HEK293 (cell line): Measurements from ENCODE around the gene SNX6.

Experiments used
- GLIS2 ChIP-seq: fragments of 450-650 bp; formaldehyde crosslinking; IDR thresholded peaks from 2 replicates; pipeline ENCODE4 v1.5.1; 2016; ENCODE audit warnings: missing biosample characterization, missing genetic modification characterization
- PRDM1 ChIP-seq: fragments of 450-650 bp; formaldehyde crosslinking; IDR thresholded peaks from 2 replicates; pipeline ENCODE4; 2016; ENCODE audit warnings: missing biosample characterization, missing genetic modification characterization
- SP7 ChIP-seq: fragments of 450-650 bp; formaldehyde crosslinking; IDR thresholded peaks from 2 replicates; pipeline ENCODE4 v1.5.1; 2016; ENCODE audit warnings: missing biosample characterization, missing genetic modification characterization
- YY1 ChIP-seq: fragments of 450-650 bp; formaldehyde crosslinking; IDR thresholded peaks from 2 replicates; pipeline ENCODE4 v1.5.1; 2018; ENCODE audit warnings: missing biosample characterization, missing genetic modification characterization
- ZFHX2 ChIP-seq: fragments of 450-650 bp; formaldehyde crosslinking; conservative IDR thresholded peaks from 2 replicates; pipeline ENCODE4 v1.5.1; 2016; ENCODE audit warnings: missing biosample characterization, missing genetic modification characterization
- ZFP41 ChIP-seq: fragments of 450-650 bp; formaldehyde crosslinking; IDR thresholded peaks from 2 replicates; pipeline ENCODE4 v1.5.1; 2016; ENCODE audit warnings: missing biosample characterization, missing genetic modification characterization, borderline replicate concordance
- ZNF184 ChIP-seq: fragments of 450-650 bp; IDR thresholded peaks from 2 replicates; pipeline ENCODE4 v1.5.1; 2018; ENCODE audit warnings: missing biosample characterization, mild to moderate bottlenecking, missing genetic modification characterization
- ZNF211 ChIP-seq: fragments of 450-650 bp; formaldehyde crosslinking; IDR thresholded peaks from 2 replicates; pipeline ENCODE4 v1.5.1; 2016; ENCODE audit warnings: low read depth, missing biosample characterization, missing genetic modification characterization
- ZNF24 ChIP-seq: fragments of 450-650 bp; formaldehyde crosslinking; IDR thresholded peaks from 2 replicates; pipeline ENCODE4 v1.5.1; 2016; ENCODE audit warnings: missing biosample characterization, missing genetic modification characterization
- ZNF302 ChIP-seq: fragments of 450-650 bp; formaldehyde crosslinking; IDR thresholded peaks from 2 replicates; pipeline ENCODE4 v1.5.1; 2016; ENCODE audit warnings: missing biosample characterization, missing genetic modification characterization, low read depth
- ZNF510 ChIP-seq: fragments of 450-650 bp; formaldehyde crosslinking; IDR thresholded peaks from 2 replicates; pipeline ENCODE4 v1.5.1; 2018; ENCODE audit warnings: mild to moderate bottlenecking, missing genetic modification characterization, missing biosample characterization; ENCODE audit not compliant: insufficient replicate concordance
- ZNF660 ChIP-seq: fragments of 450-650 bp; IDR thresholded peaks from 2 replicates; pipeline ENCODE4 v1.5.1; 2018; ENCODE audit warnings: missing biosample characterization, mild to moderate bottlenecking, missing genetic modification characterization
- ZNF701 ChIP-seq: fragments of 450-650 bp; formaldehyde crosslinking; IDR thresholded peaks from 2 replicates; pipeline ENCODE4 v1.5.1; 2016; ENCODE audit warnings: missing biosample characterization, missing genetic modification characterization
- ZXDB ChIP-seq: fragments of 450-650 bp; formaldehyde crosslinking; IDR thresholded peaks from 2 replicates; pipeline ENCODE4 v1.5.1; 2016; ENCODE audit warnings: missing biosample characterization, missing genetic modification characterization
- TF ChIP-seq, protein P1 (sequence below): fragments of 450-650 bp; formaldehyde crosslinking; IDR thresholded peaks from 2 replicates; pipeline ENCODE4 v1.5.1; 2016; ENCODE audit warnings: missing biosample characterization, missing genetic modification characterization
- TF ChIP-seq, protein P2 (sequence below): fragments of 450-650 bp; formaldehyde crosslinking; IDR thresholded peaks from 2 replicates; pipeline ENCODE4 v1.5.1; 2016; ENCODE audit warnings: missing biosample characterization, missing genetic modification characterization
- TF ChIP-seq, protein P3 (sequence below): fragments of 450-650 bp; formaldehyde crosslinking; IDR thresholded peaks from 2 replicates; pipeline ENCODE4 v1.5.1; 2016; ENCODE audit warnings: missing biosample characterization, missing genetic modification characterization, borderline replicate concordance
- TF ChIP-seq, protein P4 (sequence below): sonication (generic); formaldehyde crosslinking; IDR thresholded peaks from 2 replicates; pipeline ENCODE4 v1.8.1; 2022; ENCODE audit warnings: mild to moderate bottlenecking, moderate library complexity, missing genetic modification reagents
- TF ChIP-seq, protein P5 (sequence below): fragments of 450-650 bp; formaldehyde crosslinking; IDR thresholded peaks from 2 replicates; pipeline ENCODE4; 2016; ENCODE audit warnings: missing biosample characterization, missing genetic modification characterization
- TF ChIP-seq, protein P6 (sequence below): fragments of 450-650 bp; formaldehyde crosslinking; IDR thresholded peaks from 2 replicates; pipeline ENCODE4 v1.5.1; 2016; ENCODE audit warnings: missing biosample characterization, missing genetic modification characterization
- TF ChIP-seq, protein P7 (sequence below): fragments of 450-650 bp; formaldehyde crosslinking; IDR thresholded peaks from 2 replicates; pipeline ENCODE4 v1.5.1; 2016; ENCODE audit warnings: missing biosample characterization, missing genetic modification characterization
- TF ChIP-seq, protein P8 (sequence below): IDR thresholded peaks from 2 replicates; pipeline ENCODE4 v1.6.1; 2011; ENCODE audit warnings: mild to moderate bottlenecking, low read depth, low read length, borderline replicate concordance

Gene SNX6

DNA sequence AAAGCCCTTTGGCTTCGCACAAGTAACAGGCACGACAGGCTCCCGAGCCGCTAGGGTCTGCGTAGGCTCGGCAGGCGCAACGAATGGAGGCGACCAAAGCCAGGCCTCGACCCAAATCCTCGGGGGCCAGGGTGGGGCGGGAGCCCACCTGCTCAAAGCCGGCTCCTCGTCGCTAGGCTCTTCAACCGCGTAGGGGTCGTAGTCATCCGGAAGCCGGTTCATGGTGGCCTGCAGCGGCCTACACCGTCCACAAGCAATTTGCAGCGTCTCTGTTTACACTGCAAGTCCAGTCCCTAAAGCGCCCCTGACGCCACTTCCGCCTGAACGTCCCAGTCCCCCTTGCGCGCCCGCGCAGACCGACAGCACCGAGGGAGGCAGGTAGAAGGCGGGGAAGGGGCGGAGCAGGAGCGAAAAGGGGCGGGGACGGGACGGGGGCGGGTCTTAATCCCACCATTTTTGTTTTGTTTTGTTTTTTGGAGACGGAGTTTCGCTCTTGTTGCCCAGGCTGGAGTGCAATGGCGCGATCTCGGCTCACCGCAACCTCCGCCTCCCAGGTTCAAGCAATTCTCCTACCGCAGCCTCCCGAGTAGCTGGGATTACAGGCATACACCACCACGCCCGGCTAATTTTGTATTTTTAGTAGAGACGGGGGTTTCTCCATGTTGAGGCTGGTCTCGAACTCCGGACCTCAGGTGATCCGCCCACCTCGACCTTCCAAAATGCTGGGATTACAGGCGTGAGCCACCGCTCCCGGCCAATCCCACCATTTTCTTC is 90.4 kb downstream of the SNX6 start, which contains the start of gene EAPP (continued):
- TF ChIP-seq, protein P1, sequence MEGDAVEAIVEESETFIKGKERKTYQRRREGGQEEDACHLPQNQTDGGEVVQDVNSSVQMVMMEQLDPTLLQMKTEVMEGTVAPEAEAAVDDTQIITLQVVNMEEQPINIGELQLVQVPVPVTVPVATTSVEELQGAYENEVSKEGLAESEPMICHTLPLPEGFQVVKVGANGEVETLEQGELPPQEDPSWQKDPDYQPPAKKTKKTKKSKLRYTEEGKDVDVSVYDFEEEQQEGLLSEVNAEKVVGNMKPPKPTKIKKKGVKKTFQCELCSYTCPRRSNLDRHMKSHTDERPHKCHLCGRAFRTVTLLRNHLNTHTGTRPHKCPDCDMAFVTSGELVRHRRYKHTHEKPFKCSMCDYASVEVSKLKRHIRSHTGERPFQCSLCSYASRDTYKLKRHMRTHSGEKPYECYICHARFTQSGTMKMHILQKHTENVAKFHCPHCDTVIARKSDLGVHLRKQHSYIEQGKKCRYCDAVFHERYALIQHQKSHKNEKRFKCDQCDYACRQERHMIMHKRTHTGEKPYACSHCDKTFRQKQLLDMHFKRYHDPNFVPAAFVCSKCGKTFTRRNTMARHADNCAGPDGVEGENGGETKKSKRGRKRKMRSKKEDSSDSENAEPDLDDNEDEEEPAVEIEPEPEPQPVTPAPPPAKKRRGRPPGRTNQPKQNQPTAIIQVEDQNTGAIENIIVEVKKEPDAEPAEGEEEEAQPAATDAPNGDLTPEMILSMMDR (tag by site-specific recombination), result peak; percentile 64; the same call in 1 of the 2 replicates
- TF ChIP-seq, protein P2, sequence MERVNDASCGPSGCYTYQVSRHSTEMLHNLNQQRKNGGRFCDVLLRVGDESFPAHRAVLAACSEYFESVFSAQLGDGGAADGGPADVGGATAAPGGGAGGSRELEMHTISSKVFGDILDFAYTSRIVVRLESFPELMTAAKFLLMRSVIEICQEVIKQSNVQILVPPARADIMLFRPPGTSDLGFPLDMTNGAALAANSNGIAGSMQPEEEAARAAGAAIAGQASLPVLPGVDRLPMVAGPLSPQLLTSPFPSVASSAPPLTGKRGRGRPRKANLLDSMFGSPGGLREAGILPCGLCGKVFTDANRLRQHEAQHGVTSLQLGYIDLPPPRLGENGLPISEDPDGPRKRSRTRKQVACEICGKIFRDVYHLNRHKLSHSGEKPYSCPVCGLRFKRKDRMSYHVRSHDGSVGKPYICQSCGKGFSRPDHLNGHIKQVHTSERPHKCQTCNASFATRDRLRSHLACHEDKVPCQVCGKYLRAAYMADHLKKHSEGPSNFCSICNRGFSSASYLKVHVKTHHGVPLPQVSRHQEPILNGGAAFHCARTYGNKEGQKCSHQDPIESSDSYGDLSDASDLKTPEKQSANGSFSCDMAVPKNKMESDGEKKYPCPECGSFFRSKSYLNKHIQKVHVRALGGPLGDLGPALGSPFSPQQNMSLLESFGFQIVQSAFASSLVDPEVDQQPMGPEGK (tag by site-specific recombination), result peak; percentile 70; the same call in 1 of the 2 replicates
- no peak for TF ChIP-seq ZNF184 (tag by site-specific recombination)
- no peak for TF ChIP-seq ZNF510 (tag by site-specific recombination)
- TF ChIP-seq, protein P3, sequence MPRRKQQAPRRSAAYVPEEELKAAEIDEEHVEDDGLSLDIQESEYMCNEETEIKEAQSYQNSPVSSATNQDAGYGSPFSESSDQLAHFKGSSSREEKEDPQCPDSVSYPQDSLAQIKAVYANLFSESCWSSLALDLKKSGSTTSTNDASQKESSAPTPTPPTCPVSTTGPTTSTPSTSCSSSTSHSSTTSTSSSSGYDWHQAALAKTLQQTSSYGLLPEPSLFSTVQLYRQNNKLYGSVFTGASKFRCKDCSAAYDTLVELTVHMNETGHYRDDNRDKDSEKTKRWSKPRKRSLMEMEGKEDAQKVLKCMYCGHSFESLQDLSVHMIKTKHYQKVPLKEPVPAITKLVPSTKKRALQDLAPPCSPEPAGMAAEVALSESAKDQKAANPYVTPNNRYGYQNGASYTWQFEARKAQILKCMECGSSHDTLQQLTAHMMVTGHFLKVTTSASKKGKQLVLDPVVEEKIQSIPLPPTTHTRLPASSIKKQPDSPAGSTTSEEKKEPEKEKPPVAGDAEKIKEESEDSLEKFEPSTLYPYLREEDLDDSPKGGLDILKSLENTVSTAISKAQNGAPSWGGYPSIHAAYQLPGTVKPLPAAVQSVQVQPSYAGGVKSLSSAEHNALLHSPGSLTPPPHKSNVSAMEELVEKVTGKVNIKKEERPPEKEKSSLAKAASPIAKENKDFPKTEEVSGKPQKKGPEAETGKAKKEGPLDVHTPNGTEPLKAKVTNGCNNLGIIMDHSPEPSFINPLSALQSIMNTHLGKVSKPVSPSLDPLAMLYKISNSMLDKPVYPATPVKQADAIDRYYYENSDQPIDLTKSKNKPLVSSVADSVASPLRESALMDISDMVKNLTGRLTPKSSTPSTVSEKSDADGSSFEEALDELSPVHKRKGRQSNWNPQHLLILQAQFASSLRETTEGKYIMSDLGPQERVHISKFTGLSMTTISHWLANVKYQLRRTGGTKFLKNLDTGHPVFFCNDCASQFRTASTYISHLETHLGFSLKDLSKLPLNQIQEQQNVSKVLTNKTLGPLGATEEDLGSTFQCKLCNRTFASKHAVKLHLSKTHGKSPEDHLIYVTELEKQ, result no peak; the same call in 1 of the 2 replicates
- peak; percentile 37; the same call in 1 of the 2 replicates for TF ChIP-seq YY1
- TF ChIP-seq, protein P4, sequence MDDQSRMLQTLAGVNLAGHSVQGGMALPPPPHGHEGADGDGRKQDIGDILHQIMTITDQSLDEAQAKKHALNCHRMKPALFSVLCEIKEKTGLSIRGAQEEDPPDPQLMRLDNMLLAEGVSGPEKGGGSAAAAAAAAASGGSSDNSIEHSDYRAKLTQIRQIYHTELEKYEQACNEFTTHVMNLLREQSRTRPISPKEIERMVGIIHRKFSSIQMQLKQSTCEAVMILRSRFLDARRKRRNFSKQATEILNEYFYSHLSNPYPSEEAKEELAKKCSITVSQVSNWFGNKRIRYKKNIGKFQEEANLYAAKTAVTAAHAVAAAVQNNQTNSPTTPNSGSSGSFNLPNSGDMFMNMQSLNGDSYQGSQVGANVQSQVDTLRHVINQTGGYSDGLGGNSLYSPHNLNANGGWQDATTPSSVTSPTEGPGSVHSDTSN, result no peak
- TF ChIP-seq, protein P5, sequence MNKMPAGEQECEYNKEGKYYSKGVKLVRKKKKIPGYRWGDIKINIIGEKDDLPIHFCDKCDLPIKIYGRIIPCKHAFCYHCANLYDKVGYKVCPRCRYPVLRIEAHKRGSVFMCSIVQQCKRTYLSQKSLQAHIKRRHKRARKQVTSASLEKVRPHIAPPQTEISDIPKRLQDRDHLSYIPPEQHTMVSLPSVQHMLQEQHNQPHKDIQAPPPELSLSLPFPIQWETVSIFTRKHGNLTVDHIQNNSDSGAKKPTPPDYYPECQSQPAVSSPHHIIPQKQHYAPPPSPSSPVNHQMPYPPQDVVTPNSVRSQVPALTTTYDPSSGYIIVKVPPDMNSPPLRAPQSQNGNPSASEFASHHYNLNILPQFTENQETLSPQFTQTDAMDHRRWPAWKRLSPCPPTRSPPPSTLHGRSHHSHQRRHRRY (tag by site-specific recombination), result no peak
- TF ChIP-seq PRDM1 (tag by site-specific recombination), result no peak
- 0 out of 2 replicates have a peak, but pooled peaks have one; percentile 36 for TF ChIP-seq ZNF24 (tag by site-specific recombination)
- TF ChIP-seq ZFP41, result no peak
- TF ChIP-seq ZNF701 (tag by site-specific recombination), result no peak
- no peak for TF ChIP-seq ZNF302 (tag by site-specific recombination)
- peak; percentile 51 for TF ChIP-seq SP7
- TF ChIP-seq, protein P6, sequence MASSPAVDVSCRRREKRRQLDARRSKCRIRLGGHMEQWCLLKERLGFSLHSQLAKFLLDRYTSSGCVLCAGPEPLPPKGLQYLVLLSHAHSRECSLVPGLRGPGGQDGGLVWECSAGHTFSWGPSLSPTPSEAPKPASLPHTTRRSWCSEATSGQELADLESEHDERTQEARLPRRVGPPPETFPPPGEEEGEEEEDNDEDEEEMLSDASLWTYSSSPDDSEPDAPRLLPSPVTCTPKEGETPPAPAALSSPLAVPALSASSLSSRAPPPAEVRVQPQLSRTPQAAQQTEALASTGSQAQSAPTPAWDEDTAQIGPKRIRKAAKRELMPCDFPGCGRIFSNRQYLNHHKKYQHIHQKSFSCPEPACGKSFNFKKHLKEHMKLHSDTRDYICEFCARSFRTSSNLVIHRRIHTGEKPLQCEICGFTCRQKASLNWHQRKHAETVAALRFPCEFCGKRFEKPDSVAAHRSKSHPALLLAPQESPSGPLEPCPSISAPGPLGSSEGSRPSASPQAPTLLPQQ, result peak; percentile 45; the same call in 1 of the 2 replicates
- TF ChIP-seq, protein P7, sequence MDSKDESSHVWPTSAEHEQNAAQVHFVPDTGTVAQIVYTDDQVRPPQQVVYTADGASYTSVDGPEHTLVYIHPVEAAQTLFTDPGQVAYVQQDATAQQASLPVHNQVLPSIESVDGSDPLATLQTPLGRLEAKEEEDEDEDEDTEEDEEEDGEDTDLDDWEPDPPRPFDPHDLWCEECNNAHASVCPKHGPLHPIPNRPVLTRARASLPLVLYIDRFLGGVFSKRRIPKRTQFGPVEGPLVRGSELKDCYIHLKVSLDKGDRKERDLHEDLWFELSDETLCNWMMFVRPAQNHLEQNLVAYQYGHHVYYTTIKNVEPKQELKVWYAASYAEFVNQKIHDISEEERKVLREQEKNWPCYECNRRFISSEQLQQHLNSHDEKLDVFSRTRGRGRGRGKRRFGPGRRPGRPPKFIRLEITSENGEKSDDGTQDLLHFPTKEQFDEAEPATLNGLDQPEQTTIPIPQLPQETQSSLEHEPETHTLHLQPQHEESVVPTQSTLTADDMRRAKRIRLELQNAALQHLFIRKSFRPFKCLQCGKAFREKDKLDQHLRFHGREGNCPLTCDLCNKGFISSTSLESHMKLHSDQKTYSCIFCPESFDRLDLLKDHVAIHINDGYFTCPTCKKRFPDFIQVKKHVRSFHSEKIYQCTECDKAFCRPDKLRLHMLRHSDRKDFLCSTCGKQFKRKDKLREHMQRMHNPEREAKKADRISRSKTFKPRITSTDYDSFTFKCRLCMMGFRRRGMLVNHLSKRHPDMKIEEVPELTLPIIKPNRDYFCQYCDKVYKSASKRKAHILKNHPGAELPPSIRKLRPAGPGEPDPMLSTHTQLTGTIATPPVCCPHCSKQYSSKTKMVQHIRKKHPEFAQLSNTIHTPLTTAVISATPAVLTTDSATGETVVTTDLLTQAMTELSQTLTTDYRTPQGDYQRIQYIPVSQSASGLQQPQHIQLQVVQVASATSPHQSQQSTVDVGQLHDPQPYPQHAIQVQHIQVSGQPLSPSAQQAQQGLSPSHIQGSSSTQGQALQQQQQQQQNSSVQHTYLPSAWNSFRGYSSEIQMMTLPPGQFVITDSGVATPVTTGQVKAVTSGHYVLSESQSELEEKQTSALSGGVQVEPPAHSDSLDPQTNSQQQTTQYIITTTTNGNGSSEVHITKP, result peak; percentile 65; the same call in 1 of the 2 replicates
- peak; percentile 91 for TF ChIP-seq ZXDB
- no peak for TF ChIP-seq ZNF660 (tag by site-specific recombination)
- peak; percentile 72 for TF ChIP-seq ZFHX2 (tag by site-specific recombination)
- TF ChIP-seq GLIS2 (tag by site-specific recombination), result peak; percentile 51; the same call in 1 of the 2 replicates
- no peak for TF ChIP-seq ZNF211 (tag by site-specific recombination)
- TF ChIP-seq, protein P8, sequence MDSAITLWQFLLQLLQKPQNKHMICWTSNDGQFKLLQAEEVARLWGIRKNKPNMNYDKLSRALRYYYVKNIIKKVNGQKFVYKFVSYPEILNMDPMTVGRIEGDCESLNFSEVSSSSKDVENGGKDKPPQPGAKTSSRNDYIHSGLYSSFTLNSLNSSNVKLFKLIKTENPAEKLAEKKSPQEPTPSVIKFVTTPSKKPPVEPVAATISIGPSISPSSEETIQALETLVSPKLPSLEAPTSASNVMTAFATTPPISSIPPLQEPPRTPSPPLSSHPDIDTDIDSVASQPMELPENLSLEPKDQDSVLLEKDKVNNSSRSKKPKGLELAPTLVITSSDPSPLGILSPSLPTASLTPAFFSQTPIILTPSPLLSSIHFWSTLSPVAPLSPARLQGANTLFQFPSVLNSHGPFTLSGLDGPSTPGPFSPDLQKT, result no peak
